ENCODE measurements around the gene BRICD5.
"Not testable (repeated sequence)": the region's sequence is repeated elsewhere in the genome, so short reads cannot be mapped to it uniquely, and the experiment has no call there.

Gene BRICD5

GRCh38 chr16:2214719-2214968 lies 4.0 kb upstream of the BRICD5 start, which contains the start of gene PGP:
Gene PGP, minus strand, starts transcription at chr16:2214840. Its CDS starts 63 bp downstream, at chr16:2214777.
- no peak for DNase-seq

- no peak for DNase-seq
These were observed 3.4 kb upstream of the BRICD5 start for GRCh38 chr16:2213817-2214718.

GRCh38 chr16:2212362-2213324 lies 2.0 kb upstream of the BRICD5 start:
- no peak for DNase-seq

GRCh38 chr16:2211923-2212347 lies 1.3 kb upstream of the BRICD5 start:
- DNase-seq: no peak

GRCh38 chr16:2210009-2210332 lies 692 bp downstream of the BRICD5 start:
- no peak for DNase-seq

GRCh38 chr16:2209258-2210008 lies 1.2 kb downstream of the BRICD5 start:
- DNase-seq: no peak

- DNase-seq: no peak
These were observed 1.9 kb downstream of the BRICD5 start for GRCh38 chr16:2208772-2209171.

- no peak for DNase-seq
These were observed 2.4 kb downstream of the BRICD5 start for GRCh38 chr16:2208308-2208707.

GRCh38 chr16:2207872-2208271 lies 2.8 kb downstream of the BRICD5 start:
- DNase-seq: no peak

- DNase-seq: no peak
These were observed 3.8 kb downstream of the BRICD5 start for GRCh38 chr16:2206780-2207433.

GRCh38 chr16:2206420-2206779 lies 4.3 kb downstream of the BRICD5 start:
- DNase-seq: no peak

GRCh38 chr16:2205967-2206313 lies 4.7 kb downstream of the BRICD5 start:
- no peak for DNase-seq

GRCh38 chr16:2205104-2205966 lies 5.3 kb downstream of the BRICD5 start, which contains the start of gene MLST8:
Gene MLST8, plus strand, starts transcription at chr16:2205454. Its CDS starts 632 bp downstream, at chr16:2206086.
- DNase-seq: peak; percentile 82 to 86

GRCh38 chr16:2204416-2205103 lies 6.1 kb downstream of the BRICD5 start:
- DNase-seq: no peak

- DNase-seq: not testable (repeated sequence)
These were observed 7.5 kb downstream of the BRICD5 start for GRCh38 chr16:2203119-2203688.

- DNase-seq: no peak
These were observed 10.3 kb downstream of the BRICD5 start for GRCh38 chr16:2200313-2200712.

- DNase-seq: no peak
These were observed 11.0 kb downstream of the BRICD5 start for GRCh38 chr16:2199621-2200139.

GRCh38 chr16:2199095-2199494 lies 11.6 kb downstream of the BRICD5 start:
- DNase-seq: no peak

GRCh38 chr16:2198283-2198682 lies 12.4 kb downstream of the BRICD5 start:
- DNase-seq: no peak

- no peak for DNase-seq
These were observed 12.9 kb downstream of the BRICD5 start for GRCh38 chr16:2197765-2198164.
